GM12878 (cell line): ENCODE measurements around the gene DDAH1. TPM values are rescaled to one million over a fixed set of nuclear protein-coding genes. Genes with fewer than 3 reads are reported as not detected.

ENCODE experiments used
- ATAC-seq: fragments of 200-7000 bp; cut with Tn5 transposase; 3 replicates; pipeline ENCODE4 v1.9.1; 2020; ENCODE audit warnings: mild to moderate bottlenecking, moderate library complexity
- BruUV-seq: library from RNA; stranded (reverse); fragments of 400-500 nt; replicated peaks from 2 replicates; lab custom pipeline; 2021; lab: Mats Ljungman, UMichigan
- CTCF ChIA-PET: fragments of 300-600 bp; sonication (Branson Sonifier 250); formaldehyde crosslinking; extraction: SDS; loops from one replicate; lab custom pipeline; 2021; ENCODE audit warnings: inconsistent platforms; lab: Yijun Ruan, JAX
- POLR2A ChIA-PET: fragments of 350-600 bp; formaldehyde crosslinking; extraction: SDS; loops from one replicate; lab custom pipeline; 2021; ENCODE audit warnings: inconsistent platforms; lab: Charles Lee
- RAD21 ChIA-PET: fragments of 300-600 bp; sonication (Branson Sonifier 250); formaldehyde crosslinking; loops from one replicate; lab custom pipeline; 2023; ENCODE audit warnings: antibody characterized with exemption; ENCODE audit not compliant: unreplicated experiment; lab: Charles Lee
- SMC1A ChIA-PET: fragments of 300-600 bp; sonication (Branson Sonifier 250); formaldehyde crosslinking; loops from one replicate; lab custom pipeline; 2023; ENCODE audit not compliant: unreplicated experiment, uncharacterized antibody; lab: Charles Lee
- DNase-seq: peaks from one replicate; pipeline ENCODE4 v3.0.0-alpha.2; 2011; ENCODE audit warnings: low read depth, low spot score
- FAIRE-seq: peaks from 3 replicates; lab custom pipeline; 2011; peaks lifted over from hg19 to GRCh38; lab: Jason Lieb, UNC
- H2AFZ ChIP-seq: 2 replicates; pipeline ENCODE4 v1.6.0; 2011; ENCODE audit warnings: low read depth, low read length, control low read depth; ENCODE audit not compliant: control insufficient read depth
- H3K27ac ChIP-seq: 2 replicates; pipeline ENCODE4 v1.5.1; 2011; ENCODE audit warnings: control low read depth; ENCODE audit not compliant: control insufficient read depth, insufficient read depth
- H3K27me3 ChIP-seq, 2 experiments: replicated peaks in 1 of 2; 2 replicates each; pipeline versions ENCODE4 v1.6.0 to v1.6.1; 2011; ENCODE audit warnings: low read length in 1 of 2; ENCODE audit not compliant: control insufficient read depth in 2 of 2, insufficient read depth in 2 of 2
- H3K36me3 ChIP-seq, 2 experiments: 2 replicates each; pipeline ENCODE4 v1.5.1; 2011; ENCODE audit warnings: low read length in 1 of 2; ENCODE audit not compliant: control insufficient read depth in 2 of 2, insufficient read depth in 2 of 2
- H3K4me1 ChIP-seq: 2 replicates; pipeline ENCODE4 v1.6.1; 2011; ENCODE audit warnings: mild to moderate bottlenecking, low read length, moderate library complexity, mixed read lengths; ENCODE audit not compliant: control insufficient read depth, insufficient read depth
- H3K4me2 ChIP-seq: 2 replicates; pipeline ENCODE4 v1.6.0; 2011; ENCODE audit warnings: control low read depth; ENCODE audit not compliant: control insufficient read depth, insufficient read depth
- H3K4me3 ChIP-seq: fragments of 200-600 bp; sonication (generic); 2 replicates; pipeline ENCODE4 v1.5.1; 2016
- H3K79me2 ChIP-seq: 2 replicates; pipeline ENCODE4 v1.6.0; 2011; ENCODE audit warnings: low read length; ENCODE audit not compliant: control insufficient read depth, insufficient read depth
- H3K9ac ChIP-seq: 2 replicates; pipeline ENCODE4 v1.8.0; 2011; ENCODE audit warnings: low read length, control low read depth, mixed read lengths; ENCODE audit not compliant: control insufficient read depth, insufficient read depth
- H3K9me3 ChIP-seq: replicated peaks from 3 replicates; pipeline ENCODE4 v1.5.1; 2011; ENCODE audit warnings: mild to moderate bottlenecking, low read length; ENCODE audit not compliant: control insufficient read depth, insufficient read depth
- H4K20me1 ChIP-seq: 2 replicates; pipeline ENCODE4 v1.6.0; 2011; ENCODE audit not compliant: control insufficient read depth, insufficient read depth
- BRCA1 ChIP-seq: IDR thresholded peaks from 2 replicates; pipeline ENCODE4 v1.6.1; 2011; ENCODE audit warnings: low read depth, low read length, improper control_type of control experiment
- ETV6 ChIP-seq, 2 experiments: fragments of 450-650 bp in 1 of 2; IDR thresholded peaks in 1 of 2; conservative IDR thresholded peaks in 1 of 2; 2 replicates each; pipeline ENCODE4 v1.6.1; 2014; ENCODE audit warnings: antibody characterized with exemption in 1 of 2, borderline replicate concordance in 1 of 2, low read depth in 1 of 2, mild to moderate bottlenecking in 1 of 2, moderate library complexity in 1 of 2
- NFXL1 ChIP-seq: fragments of 450-650 bp; IDR thresholded peaks from 2 replicates; pipeline ENCODE4 v1.6.1; 2017; ENCODE audit warnings: antibody characterized with exemption, mild to moderate bottlenecking, borderline replicate concordance
- ZNF217 ChIP-seq: fragments of 450-650 bp; IDR thresholded peaks from 2 replicates; pipeline ENCODE4 v1.6.1; 2017; ENCODE audit warnings: antibody characterized with exemption, mild to moderate bottlenecking
- in situ Hi-C: fragments of 300-500 bp; cut with MboI; formaldehyde crosslinking; loops from 9 replicates; pipeline ENCODE4 v1.14.3; 2018; ENCODE audit warnings: mixed read lengths
- intact Hi-C: fragments of 100-400 bp; cut with micrococcal nuclease; formaldehyde crosslinking; loops from one replicate; pipeline ENCODE4 v1.14.2; 2022; ENCODE audit not compliant: unreplicated experiment
- polyA plus RNA-seq, 11 experiments: library from polyadenylated mRNA; depleted of rRNA in 4 of 11; unstranded in 6 of 11; stranded (reverse) in 5 of 11; fragments of >200 nt; fragmentation: Nextera tagmentation in 4 of 11; fragmentation: Illumina TruSeq in 1 of 11; extraction: Ambion mirVana in 4 of 11; extraction: Trizol in 1 of 11; gene quantifications; 1 replicate in 1 of 11; 2 replicates in 10 of 11; pipeline versions ENCODE4 v1.2.1 to v1.2.3, GENCODE V29; 2011 to 2016; ENCODE audit warnings: inconsistent platforms in 2 of 11, missing spikeins in 2 of 11, low read depth in 1 of 11
- total RNA-seq, 4 experiments: library from RNA; depleted of rRNA in 3 of 4; stranded (reverse); fragments of >200 nt in 3 of 4; fragmentation: Illumina TruSeq in 1 of 4; extraction: Trizol in 1 of 4; gene quantifications; 2 replicates each; pipeline versions ENCODE4 v1.2.1 to v1.2.3, GENCODE V29; 2013 to 2021
- TF ChIP-seq, protein P1 (sequence below): IDR thresholded peaks from 2 replicates; pipeline ENCODE4 v1.6.1; 2011; ENCODE audit warnings: low read depth, low read length, improper control_type of control experiment, borderline replicate concordance
- TF ChIP-seq, protein P2 (sequence below): fragments of 450-650 bp; IDR thresholded peaks from 2 replicates; pipeline ENCODE4 v1.6.1; 2014; ENCODE audit warnings: mild to moderate bottlenecking

DDAH1 gene
- total and polyA plus RNA-seq, 10 of the 15 experiments (the other 5 are each of a cell fraction or from before 2014, with no cell fraction given): 0.07 to 0.88 (median 0.27) TPM; not detected in 6

GRCh38 chr1:85325920-85326319 lies 139.0 kb downstream of the DDAH1 start:
- no peaks in the 10 kb centered on the region for H3K79me2 ChIP-seq
- H3K4me3 ChIP-seq: no peak overlapping the region
- in situ Hi-C loops (no loop called here), intact Hi-C loops (no loop called here)
- no peak for FAIRE-seq
- no TSS peak for BruUV-seq
- H3K9me3 ChIP-seq: no peaks in the 10 kb centered on the region
- DNase-seq: no peak
- ChIA-PET SMC1A (no interaction called here), CTCF (no interaction called here), RAD21 (no interaction called here), POLR2A (no interaction called here)
- TF ChIP-seq ZNF217: no peak
- TF ChIP-seq ETV6 (conservative IDR thresholded peaks at IDR 0.05 in 1 of 2, IDR thresholded peaks at IDR 0.05 in 1 of 2; ENCODE audit: borderline replicate concordance in 1 of 2, low read depth in 1 of 2): no peak
- TF ChIP-seq NFXL1: no peak
- TF ChIP-seq BRCA1: no peak
- TF ChIP-seq, protein P1, sequence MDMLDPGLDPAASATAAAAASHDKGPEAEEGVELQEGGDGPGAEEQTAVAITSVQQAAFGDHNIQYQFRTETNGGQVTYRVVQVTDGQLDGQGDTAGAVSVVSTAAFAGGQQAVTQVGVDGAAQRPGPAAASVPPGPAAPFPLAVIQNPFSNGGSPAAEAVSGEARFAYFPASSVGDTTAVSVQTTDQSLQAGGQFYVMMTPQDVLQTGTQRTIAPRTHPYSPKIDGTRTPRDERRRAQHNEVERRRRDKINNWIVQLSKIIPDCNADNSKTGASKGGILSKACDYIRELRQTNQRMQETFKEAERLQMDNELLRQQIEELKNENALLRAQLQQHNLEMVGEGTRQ: no peak
- TF ChIP-seq, protein P2, sequence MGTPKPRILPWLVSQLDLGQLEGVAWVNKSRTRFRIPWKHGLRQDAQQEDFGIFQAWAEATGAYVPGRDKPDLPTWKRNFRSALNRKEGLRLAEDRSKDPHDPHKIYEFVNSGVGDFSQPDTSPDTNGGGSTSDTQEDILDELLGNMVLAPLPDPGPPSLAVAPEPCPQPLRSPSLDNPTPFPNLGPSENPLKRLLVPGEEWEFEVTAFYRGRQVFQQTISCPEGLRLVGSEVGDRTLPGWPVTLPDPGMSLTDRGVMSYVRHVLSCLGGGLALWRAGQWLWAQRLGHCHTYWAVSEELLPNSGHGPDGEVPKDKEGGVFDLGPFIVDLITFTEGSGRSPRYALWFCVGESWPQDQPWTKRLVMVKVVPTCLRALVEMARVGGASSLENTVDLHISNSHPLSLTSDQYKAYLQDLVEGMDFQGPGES: no peak
- peaks cover 2% of the 10 kb centered on the region; the same call in 1 of the 2 replicates for H3K4me1 ChIP-seq
- no peaks in the 10 kb centered on the region; a peak in 1 of 4 replicates for H3K27me3 ChIP-seq
- H4K20me1 ChIP-seq: no peaks in the 10 kb centered on the region
- H3K27ac ChIP-seq: no peak overlapping the region
- H3K4me2 ChIP-seq: no peak overlapping the region
- H3K9ac ChIP-seq: no peak overlapping the region
- no peak overlapping the region for H2AFZ ChIP-seq
- ATAC-seq: no peak
- no peaks in the 10 kb centered on the region for H3K36me3 ChIP-seq
